NK-92 (cell line): ENCODE measurements around the gene VPS33B.
A peak's percentile ranks its signal among the peaks of the same experiment; 100 is the strongest.

Experiments
- DNase-seq: peaks from one replicate; lab custom pipeline; 2025; ENCODE audit not compliant: unreplicated experiment; lab: John Stamatoyannopoulos, UW

Gene VPS33B

DNA sequence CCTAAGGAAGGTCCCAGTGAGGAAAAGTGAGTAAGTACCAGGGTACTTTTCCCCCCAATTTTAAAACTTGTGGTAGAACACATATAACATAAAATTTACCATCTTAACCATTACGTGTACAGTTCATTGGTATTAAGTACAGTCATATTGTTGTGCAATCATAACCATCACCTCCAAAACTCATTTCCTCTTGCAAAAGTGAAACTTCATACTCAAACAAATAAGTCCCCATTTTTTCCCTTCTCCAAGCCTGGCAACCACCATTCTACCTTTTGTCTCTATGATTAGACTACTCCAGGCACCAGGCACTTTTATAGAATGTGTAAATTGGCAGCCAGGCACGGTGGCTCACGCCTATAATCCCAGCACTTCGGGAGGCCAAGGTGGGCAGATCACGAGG lies 40.3 kb downstream of the VPS33B start:
- no peak for DNase-seq

DNA sequence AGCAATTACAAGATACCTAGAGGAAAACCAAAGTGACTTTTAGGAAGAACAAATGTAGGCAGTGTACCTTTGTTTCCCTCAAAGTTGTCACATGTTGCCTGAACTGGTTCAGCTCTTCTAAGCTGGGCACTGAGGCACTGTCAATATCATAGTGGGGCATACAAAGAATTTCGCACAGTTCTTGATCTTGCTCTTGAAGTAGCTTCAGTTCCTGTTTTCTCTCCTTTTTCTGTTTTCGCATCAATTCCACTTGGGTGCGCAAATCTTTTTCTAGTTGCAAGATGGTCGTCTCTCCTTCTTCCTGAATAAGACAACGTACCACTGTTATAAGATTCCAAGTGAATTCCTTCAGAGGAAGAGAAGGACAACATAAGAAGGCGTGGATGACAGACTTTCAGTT lies 40.7 kb downstream of the VPS33B start:
- no peak for DNase-seq

DNA sequence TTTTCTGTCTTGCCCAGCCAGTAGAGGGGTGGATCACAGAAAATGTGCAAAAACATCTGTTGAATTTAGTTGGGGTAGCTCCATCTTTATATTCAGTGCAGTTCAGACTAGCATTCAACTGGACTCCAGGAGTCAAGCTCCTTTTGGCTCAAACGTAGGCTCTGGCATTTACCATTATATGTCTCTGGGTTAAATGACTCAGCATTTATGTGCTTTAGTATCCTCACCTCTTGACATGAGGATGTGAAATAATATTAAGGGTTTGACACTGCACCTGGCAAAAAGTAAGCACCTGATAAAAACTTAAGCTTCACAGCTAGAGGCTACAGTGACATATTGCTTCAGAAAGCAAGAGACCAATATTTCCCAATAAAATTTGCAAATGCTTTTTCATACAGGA lies 42.8 kb downstream of the VPS33B start:
- DNase-seq, result no peak

DNA sequence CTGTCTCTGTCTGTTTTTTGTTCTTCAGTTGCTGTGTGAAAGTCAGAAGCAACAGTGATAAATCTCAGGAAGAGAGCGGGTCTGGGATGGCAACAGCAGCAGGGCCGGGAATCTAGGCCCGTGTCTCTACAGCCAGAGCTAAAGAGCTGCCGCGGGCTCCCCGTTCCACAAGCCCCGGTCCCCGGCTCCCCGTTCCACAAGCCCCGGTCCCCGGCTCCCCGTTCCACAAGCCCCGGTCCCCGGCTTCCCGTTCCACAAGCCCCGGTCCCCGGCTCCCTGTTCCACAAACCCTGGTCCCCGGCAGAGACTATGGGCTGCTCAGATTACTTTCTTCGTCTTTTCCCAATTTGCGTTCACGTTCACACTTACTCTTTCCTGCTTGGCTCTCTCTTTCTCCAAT lies 48.2 kb downstream of the VPS33B start:
- DNase-seq, result no peak

DNA sequence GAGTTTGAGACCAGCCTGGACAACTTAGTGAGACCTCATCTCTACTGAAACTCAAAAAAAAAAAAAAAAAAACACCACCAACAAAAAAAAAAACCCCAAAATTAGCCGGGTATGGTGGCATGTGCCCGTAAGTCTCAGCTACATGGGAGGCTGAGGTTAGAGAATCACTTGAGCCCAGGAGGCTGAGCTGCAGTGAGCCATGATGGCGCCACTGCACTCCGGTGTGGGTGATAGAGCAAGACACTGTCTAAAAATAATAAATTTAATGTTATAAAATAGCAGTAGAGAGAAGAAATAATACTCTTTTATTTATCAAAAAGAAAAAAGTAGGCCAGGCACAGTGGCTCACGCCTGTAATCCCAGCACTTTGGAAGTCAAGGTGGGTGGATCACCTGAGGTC lies 50.3 kb downstream of the VPS33B start:
- no peak for DNase-seq

DNA sequence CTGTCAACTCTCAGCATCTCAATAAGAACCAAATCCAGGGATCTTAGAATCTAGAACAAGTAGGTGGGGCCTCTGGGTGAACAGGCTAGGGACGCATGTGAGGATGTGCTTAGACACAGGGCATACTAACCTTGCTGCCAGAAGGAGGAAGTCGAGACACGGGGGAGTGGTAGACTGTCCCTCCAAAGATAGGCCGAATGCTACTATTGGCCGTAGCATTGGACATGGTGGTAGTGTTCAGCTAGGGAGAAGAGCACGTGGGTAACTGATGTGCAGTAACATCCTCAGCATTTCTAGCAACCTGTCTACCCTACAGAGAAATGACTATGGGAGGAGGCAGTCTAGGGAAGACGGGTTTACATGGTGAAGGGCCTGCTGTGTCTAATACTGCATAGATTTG lies 52.1 kb downstream of the VPS33B start:
- no peak for DNase-seq

DNA sequence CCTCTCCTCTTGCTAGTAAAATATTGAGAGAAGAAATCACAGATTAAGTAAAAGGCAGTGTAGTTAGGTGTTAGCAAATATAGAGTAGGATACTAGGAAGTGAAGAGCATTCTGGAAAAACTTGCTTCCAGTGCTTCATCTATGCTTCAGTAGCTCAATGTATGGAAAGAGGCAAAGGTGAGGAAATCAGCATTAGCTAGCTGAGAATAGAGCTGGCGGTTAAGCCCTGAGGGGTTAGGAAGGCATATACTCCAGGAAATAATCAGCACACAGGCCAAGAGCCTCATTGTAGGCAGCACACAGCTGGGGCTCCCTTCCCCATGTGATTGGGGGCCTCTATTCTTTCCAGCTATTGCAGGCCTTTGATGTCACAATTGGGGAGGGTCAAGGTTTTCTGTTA lies 54.0 kb downstream of the VPS33B start:
- no peak for DNase-seq

DNA sequence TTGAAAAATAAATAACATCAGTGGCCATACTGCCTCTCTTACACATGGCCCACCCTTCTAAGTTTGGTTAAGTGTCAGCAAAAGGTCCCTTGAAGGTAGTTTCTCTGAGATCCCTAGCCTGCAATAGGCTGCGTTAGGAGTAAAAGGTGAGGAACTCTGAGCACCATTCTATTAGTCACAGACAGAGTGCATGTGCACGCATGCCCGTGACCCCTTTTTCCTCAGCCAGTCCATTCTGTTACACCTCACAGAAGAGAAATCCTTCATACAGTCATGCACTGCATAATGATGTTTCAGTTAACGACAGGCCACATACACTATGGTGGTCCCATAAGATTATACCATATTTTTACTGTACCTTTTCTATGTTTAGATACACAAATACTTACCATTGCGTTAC lies 55.2 kb downstream of the VPS33B start:
- no peak for DNase-seq

DNA sequence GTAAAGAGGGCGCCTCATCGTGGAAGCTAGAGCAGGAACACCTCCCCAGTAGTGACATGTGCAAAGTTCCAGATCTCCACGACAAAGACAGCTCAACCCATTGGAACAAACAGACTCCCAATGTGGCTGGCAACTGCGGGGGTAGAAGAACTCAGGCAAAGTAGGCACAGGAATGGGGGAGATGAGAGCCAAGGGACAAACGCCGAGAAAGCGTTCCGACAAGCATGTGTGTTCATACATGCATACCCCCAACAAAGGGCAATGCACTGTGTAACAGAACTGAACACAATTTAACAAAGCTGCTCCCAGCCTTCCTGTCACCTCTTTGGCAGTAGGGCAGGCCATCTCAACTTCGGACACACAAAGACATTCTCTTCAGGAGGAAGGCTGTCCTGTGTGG lies 56.1 kb downstream of the VPS33B start:
- DNase-seq, result no peak

DNA sequence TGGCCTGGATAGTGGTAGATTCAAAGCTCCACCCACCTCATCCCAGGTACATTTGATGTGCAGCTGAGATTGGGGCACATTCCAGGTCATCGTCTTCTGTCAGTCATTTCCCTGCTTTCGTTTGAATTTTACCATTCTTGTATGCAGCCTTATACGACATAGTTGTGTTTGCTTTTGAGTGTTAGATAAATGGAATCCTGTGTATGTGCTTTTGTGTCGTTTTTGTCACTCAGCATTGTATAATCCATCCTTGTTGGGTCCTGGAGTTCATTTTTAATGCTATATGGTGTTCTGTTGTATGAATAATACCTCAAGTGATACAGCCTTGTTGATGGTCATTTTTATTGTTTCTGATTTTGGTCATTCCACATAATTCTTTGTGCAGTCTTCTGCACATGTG lies 60.4 kb downstream of the VPS33B start:
- no peak for DNase-seq

DNA sequence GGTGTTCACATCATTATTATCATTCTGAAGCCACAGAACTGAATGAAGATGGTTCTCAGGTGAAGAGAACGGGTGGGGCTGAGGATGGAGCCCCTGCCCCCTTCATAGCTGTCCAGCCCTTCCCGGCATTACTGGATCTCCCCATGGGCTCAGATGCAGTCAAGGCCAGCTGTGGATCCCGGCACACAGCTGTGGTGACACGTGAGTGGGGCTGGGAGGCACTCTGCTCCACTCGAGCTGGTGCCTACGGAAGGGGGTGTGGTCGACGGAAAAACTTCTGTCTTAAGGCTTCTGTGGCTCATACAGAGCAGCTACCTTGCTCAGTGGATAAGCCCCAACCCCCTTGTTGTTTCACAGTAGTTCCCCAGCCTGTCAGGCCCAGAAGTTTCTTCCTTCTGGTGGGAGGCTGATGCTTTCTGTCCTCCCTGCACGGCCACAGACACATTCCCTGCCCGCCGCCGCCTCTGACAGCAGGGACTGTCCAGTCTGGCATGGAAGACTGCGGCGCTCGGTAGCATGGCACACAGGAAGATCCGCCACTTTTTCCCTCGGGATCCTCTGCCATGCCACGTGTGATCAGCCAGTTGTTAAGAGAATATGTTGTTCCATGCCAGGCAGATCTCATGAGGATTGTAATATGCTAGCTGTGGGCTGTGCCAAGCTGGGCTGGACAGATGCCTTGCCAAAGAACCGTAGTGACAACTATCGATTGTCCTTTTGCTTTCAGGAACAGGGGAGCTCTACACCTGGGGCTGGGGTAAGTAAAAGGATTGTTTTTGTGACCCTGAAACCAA lies 61.9 kb downstream of the VPS33B start:
- DNase-seq, result no peak

DNA sequence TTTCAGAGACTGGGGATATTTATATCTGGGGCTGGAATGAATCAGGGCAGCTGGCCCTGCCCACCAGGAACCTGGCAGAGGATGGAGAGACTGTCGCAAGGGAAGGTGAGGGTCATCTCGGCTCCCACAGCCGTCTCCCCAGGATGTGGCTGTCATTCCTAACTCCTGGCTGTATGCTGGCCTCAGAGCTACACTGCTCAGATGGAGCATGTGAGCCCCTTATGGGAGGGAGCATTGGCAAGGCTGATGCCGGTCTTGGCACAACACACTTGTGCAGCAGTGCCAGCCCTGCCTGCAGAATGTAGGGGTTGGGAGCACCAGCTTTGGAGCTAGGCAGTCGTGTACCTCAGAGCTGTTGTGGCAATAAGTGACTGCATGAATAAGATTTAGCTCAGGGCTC lies 62.5 kb downstream of the VPS33B start:
- no peak for DNase-seq

DNA sequence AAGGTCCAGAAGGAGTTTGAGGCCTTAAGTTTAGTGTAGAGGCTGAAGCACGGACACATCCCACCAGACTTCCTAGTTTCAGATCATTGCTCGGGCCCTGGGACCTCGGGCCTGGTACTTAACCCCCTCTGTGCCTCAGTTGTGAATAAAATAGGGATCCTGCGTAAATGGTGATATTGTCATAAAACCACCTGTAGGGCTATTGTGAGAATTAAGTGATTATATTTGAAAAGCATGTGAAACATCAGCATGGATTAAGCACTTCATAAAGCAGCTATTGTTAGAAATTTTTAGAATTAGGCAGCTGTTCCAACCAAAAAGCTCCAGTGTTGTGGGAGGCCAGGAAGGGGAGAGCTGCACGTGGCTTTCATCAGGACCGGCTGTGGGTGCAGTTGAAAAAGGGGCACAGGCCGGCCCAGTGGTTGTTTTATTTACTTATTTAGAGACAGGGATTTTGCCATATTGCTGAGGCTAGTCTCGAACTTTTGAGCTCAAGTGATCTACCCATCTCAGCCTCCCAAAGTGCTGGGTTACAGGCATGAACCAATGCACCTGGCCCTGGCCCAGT lies 63.3 kb downstream of the VPS33B start:
- no peak for DNase-seq

DNA sequence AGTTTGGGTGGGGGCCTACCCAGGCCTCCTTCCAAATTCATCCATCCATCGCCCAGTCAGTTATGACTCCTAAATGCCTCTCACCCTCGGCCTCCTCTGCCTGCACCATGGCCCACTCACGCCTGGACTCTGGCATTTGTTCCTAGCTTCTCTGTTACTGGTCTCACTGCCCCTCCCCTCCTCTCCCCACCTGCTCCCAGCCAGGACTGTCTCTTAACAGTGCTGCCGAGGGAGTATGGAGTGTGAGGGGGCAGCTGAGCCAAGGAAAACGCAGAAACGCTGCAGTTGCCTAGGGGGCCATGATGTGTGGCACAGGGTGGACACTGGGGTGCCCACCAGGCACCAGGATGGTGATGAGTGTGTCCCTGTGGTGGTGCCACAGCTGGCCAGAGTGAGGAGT lies 64.6 kb downstream of the VPS33B start:
- no peak for DNase-seq

DNA sequence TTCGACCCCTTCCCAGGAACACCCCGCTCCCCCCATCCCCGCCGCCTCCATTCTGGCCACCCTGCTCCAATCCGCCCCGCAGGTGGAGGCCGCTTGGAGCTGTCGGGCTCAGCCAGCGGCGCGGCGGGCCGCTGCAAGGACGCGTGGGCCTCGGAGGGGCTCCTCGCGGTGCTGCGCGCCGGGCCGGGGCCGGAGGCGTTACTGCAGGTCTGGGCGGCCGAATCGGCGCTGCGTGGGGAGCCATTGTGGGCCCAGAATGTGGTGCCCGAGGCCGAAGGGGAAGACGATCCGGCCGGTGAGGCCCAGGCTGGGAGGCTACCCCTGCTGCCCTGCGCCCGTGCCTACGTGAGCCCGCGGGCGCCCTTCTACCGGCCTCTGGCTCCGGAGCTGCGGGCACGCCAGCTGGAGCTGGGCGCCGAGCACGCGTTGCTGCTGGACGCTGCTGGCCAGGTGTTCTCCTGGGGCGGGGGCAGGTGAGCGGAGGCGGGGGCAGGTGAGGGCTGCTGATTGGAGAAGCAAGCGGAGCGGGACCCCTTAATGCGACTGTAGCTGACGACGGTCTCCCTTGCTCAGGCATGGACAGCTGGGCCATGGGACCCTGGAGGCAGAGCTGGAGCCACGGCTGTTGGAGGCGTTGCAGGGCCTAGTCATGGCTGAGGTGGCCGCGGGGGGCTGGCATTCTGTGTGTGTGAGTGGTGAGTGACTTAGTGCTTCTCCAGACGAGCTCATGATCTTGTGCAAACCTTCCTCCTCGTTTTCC lies 65.2 kb downstream of the VPS33B start:
- no peak for DNase-seq

DNA sequence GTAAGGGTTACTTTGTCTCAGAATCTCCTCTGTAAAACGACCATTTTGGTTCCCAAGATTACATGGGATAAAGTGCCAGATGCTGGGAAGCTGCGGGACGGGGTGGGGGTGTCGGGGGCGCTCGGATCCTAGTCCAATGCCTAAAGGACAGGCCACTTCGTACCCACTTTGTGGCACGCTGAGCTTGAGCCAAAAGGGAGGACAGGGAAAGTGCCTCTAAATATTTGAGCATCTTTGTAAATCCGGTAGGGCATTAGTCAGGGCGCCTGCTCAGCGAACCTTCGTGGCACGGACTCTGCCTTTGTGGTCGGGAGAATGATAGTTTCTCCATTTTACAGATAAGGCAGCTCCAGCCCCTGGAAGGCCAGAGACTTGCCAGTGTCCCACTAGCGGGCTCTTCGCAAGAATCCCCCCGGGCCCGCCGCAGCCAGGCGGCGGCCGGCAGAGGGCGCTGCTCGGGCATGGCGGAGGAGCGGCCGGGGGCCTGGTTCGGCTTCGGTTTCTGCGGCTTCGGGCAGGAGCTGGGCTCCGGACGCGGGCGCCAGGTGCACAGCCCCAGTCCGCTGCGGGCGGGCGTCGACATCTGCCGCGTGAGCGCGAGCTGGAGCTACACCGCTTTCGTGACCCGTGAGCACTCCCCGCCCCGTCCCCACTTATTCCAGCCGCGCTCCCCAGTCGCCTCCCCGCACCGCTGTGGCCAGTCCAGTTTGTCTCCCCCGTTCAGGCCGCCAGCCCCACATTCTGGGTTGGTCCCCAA lies 65.9 kb downstream of the VPS33B start:
- no peak for DNase-seq

DNA sequence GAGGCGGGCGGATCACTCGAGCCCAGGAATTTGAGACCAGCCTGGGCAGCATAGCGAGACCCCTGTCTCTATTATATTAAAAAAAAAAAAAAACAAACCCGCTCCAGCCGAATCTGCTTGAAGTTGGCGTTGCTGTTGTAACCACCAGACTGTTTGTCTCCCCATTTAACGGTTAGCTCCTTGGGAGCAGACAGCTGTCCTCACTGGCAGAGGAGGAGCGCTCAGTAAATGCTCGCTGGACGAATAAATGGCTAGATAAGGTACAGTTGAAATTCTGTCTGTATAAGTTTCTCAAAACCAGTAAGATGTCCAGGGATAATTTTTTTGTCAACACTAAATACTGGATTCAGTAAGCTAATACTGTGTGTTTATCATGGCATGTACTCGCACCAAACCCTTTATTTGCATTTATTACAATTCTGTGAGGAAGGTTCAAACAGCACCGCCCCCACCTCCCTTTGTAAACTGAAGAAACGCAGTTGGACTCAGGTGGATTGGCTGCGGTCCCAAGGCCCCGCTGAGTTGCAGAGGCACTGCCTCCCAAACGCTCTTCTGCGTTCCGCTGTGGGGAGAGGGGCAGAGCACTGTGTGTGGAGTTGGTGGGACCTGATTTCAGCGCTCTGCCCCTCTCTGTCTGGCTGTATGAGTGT lies 66.6 kb downstream of the VPS33B start:
- no peak for DNase-seq

DNA sequence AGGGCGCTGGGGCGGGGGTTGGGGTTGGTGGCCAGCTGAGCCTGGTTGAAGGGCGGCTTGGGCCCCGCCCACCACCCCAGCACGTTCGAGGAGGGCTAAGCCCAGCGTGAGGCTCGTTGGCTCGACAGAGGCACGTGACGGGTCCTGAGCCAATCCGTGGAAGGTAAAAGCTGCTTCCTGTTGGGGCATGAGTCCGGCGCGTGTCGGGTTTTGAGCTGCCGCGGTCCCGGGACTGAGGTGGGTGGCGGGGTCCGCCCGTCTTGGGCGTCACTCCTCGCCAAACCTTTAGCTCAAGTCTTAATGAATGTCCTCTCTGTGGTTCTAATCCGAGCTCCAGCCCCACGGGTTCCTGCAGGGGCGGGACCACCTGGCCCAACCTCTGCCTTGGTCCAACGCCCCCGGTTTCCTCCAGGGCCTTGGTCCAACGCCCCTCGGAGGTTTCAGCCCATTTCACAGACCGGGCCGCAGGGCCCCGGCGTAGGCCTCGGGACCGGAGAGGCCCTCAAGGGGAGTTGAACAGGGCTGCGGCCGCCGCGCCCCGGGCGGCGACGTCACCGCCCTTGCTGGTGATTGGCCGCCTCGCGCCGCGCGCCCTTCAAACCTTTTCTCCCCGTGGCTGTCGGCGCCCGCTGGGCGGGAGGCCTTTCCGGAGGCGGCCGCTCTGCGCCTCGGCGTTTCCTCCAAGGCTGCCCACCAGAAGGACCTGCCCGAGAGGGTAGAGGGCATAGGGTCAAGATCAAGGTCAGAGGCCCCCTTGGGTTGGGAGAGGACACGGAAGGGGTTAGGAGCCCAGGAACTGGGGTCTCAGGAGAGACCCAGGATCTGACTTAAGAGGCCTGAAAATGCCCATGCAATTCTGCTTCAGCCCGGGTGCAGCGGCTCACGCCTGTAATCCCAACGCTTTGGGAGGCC lies 67.4 kb downstream of the VPS33B start, which contains the start of gene RCCD1:
TSS of gene RCCD1 (plus strand) at position 173 of the 912 bp plus-strand sequence. CDS start 1,851 bp downstream, outside the sequence.
- peak; percentile 40 for DNase-seq

DNA sequence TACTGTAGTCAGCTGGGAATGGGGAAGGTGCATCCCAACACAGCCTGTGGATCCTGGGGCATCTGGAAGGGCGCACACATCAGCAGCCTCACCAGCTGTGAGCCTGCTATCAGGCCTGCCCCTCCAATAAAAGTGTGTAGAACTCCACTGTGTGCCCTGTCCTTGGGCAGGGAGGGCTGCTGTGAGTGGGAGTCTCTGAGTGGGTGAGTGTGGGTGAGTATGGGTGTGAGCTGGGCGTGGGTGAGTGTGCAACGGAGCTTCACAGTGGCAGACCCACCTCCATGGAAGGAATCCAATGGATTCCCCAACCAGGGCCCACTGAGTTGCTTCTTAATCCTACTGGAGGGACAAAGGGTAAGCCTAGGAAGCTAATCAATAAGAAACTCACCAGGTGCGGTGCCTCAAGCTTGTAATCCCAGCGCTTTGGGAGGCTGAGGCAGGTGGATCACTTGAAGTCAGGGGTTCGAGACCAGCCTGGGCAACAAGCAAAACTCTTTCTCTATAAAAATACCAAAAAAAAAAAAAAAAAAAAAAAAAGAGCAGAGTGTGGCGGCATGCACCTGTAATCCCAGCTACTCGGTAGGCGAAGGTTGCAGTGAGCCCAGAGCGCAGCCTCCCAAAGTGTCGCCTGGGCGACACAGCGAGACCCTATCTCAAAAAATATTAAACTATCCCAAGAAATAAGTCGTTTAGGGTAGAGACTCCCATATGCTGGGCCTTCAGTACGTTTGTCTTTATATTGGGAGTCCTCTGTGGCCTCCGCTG lies 68.3 kb downstream of the VPS33B start:
- no peak for DNase-seq
